Esophagus squamous epithelium (tissue), 5 donors: ENCODE measurements around the gene ST3GAL3. TPM values are rescaled to one million over a fixed set of nuclear protein-coding genes. Genes with fewer than 3 reads are reported as not detected.

Experiments
- DNase-seq: peaks from one replicate; lab custom pipeline; 2025; lab: John Stamatoyannopoulos, UW
- H3K27ac ChIP-seq, 4 donors: fragments of 200-600 bp; sonication (generic); one replicate each; pipeline ENCODE4 v1.5.1; 2016 to 2019; ENCODE audit warnings: mild to moderate bottlenecking in 1 of 4
- H3K27me3 ChIP-seq, 4 donors: fragments of 200-600 bp; sonication (generic); 1 replicate in 3 of 4; 2 replicates in 1 of 4; pipeline versions ENCODE4 v1.5.1 to v1.6.0; 2017 to 2021; ENCODE audit warnings: antibody characterized with exemption in 1 of 4
- H3K36me3 ChIP-seq, 3 donors: fragments of 200-600 bp; sonication (generic); one replicate each; pipeline ENCODE4 v1.5.1; 2016 to 2019
- H3K4me1 ChIP-seq, 3 donors: fragments of 200-600 bp; sonication (generic); one replicate each; pipeline ENCODE4 v1.5.1; 2017 to 2019
- H3K4me3 ChIP-seq, 4 donors: fragments of 200-600 bp; sonication (generic); 1 replicate in 3 of 4; 2 replicates in 1 of 4; pipeline ENCODE4 v1.5.1; 2016 to 2019; ENCODE audit warnings: mild to moderate bottlenecking in 2 of 4, moderate library complexity in 1 of 4
- H3K9me3 ChIP-seq, 3 donors: fragments of 200-600 bp; sonication (generic); one replicate each; pipeline ENCODE4 v1.5.1; 2016 to 2019
- CTCF ChIP-seq, 6 experiments: fragments of 450-650 bp in 4 of 6; fragments of 200-600 bp in 2 of 6; sonication (generic) in 2 of 6; IDR thresholded peaks; one replicate each; pipeline ENCODE4 v1.5.1; 2016 to 2019; ENCODE audit warnings: antibody characterized with exemption in 6 of 6, mild to moderate bottlenecking in 4 of 6, moderate library complexity in 4 of 6
- POLR2A ChIP-seq, 4 donors: fragments of 450-650 bp; IDR thresholded peaks; one replicate each; pipeline ENCODE4 v1.6.1; 2017; ENCODE audit warnings: antibody characterized with exemption in 4 of 4, mild to moderate bottlenecking in 4 of 4, moderate library complexity in 3 of 4
- WGBS, 2 donors: methylation state at CpG; one replicate each; pipeline ENCODE4 v1.1.5; 2018; 5-methylcytosine and 5-hydroxymethylcytosine counted together
- intact Hi-C: fragments of 100-400 bp; cut with DNase I; formaldehyde crosslinking; loops from one replicate; pipeline ENCODE4 v1.15.0; 2022
- total RNA-seq, 4 donors: library from RNA; depleted of rRNA; stranded (reverse); fragments of >200 nt; gene quantifications; one replicate each; pipeline ENCODE4 v1.1.0, GENCODE V29; 2016
- donor health status: DM: yes; HTN: yes; CAD: no.

The ST3GAL3 gene
- total RNA-seq, 4 donors from 2014 or later: 2.8 to 10.7 (median 7.1) TPM

- H3K27ac ChIP-seq: no peak overlapping the region
- H3K4me1 ChIP-seq: peaks cover 0 to 24% (median 3%) of the 10 kb centered on the region in 3 donors
- 69 to 86% methylated on average over 3 of the region's 3 CpGs for WGBS, 2 donors
- no peak for TF ChIP-seq CTCF (IDR thresholded peaks at IDR 0.05)
- no peak for TF ChIP-seq POLR2A (IDR thresholded peaks at IDR 0.05)
- no peak overlapping the region for H3K4me3 ChIP-seq
- H3K36me3 ChIP-seq: no peaks in the 10 kb centered on the region
- H3K9me3 ChIP-seq: no peaks in the 10 kb centered on the region
- no peaks in the 10 kb centered on the region for H3K27me3 ChIP-seq
- intact Hi-C loops: loop anchor here (10.0 kb wide), 1 partner anchor 284 kb away; no protein-coding TSS in a partner anchor
- DNase-seq: no peak
Observed at GRCh38 chr1:43760745-43761317, 53.5 kb downstream of the ST3GAL3 start.

- peaks cover 0 to 36% (median 14%) of the 10 kb centered on the region in 3 donors for H3K4me1 ChIP-seq
- DNase-seq: no peak
- intact Hi-C loops: loop anchor here (2.0 to 10.0 kb wide), 2 partner anchors 171 to 281 kb away; no protein-coding TSS in a partner anchor
- no peaks in the 10 kb centered on the region for H3K9me3 ChIP-seq
- H3K27me3 ChIP-seq: no peaks in the 10 kb centered on the region
- H3K27ac ChIP-seq: no peak overlapping the region
- TF ChIP-seq POLR2A (IDR thresholded peaks at IDR 0.05) (peak in 1 of 4 donors; percentile 19), CTCF (IDR thresholded peaks at IDR 0.05) (peak; percentile 79 to 95 (median 92))
- no peak overlapping the region for H3K4me3 ChIP-seq
- 1 to 6% methylated on average over 4 of the region's 4 CpGs for WGBS, 2 donors
- no peaks in the 10 kb centered on the region for H3K36me3 ChIP-seq
Observed at GRCh38 chr1:43763497-43763973, 56.2 kb downstream of the ST3GAL3 start.

GRCh38 chr1:43764581-43764980 is 57.2 kb downstream of the ST3GAL3 start:
- H3K9me3 ChIP-seq: no peaks in the 10 kb centered on the region
- WGBS, 2 donors: 95% methylated on average over 5 to 6 of the region's 6 CpGs
- no peak overlapping the region for H3K4me3 ChIP-seq
- DNase-seq: no peak
- H3K36me3 ChIP-seq: no peaks in the 10 kb centered on the region
- no peak overlapping the region for H3K27ac ChIP-seq
- no peaks in the 10 kb centered on the region for H3K27me3 ChIP-seq
- TF ChIP-seq CTCF (IDR thresholded peaks at IDR 0.05): no peak
- TF ChIP-seq POLR2A (IDR thresholded peaks at IDR 0.05): no peak
- peaks cover 0 to 36% (median 14%) of the 10 kb centered on the region in 3 donors for H3K4me1 ChIP-seq
- intact Hi-C loops: loop anchor here (10.0 kb wide), 1 partner anchor 280 kb away; no protein-coding TSS in a partner anchor

- H3K36me3 ChIP-seq: no peaks in the 10 kb centered on the region
- H3K4me1 ChIP-seq: peaks cover 0 to 36% (median 14%) of the 10 kb centered on the region in 3 donors
- DNase-seq: no peak
- intact Hi-C loops: loop anchor here (10.0 kb wide), 1 partner anchor 279 kb away; no protein-coding TSS in a partner anchor
- H3K27ac ChIP-seq: peak overlapping the region in 3 of 4 donors; percentile 21 to 50 (median 43)
- TF ChIP-seq CTCF (IDR thresholded peaks at IDR 0.05) (no peak), POLR2A (IDR thresholded peaks at IDR 0.05) (no peak)
- H3K9me3 ChIP-seq: no peaks in the 10 kb centered on the region
- no peak overlapping the region for H3K4me3 ChIP-seq
- 46 to 59% methylated on average over 8 of the region's 8 CpGs for WGBS, 2 donors
- H3K27me3 ChIP-seq: no peaks in the 10 kb centered on the region
Observed at GRCh38 chr1:43766086-43766784, 58.9 kb downstream of the ST3GAL3 start.
